GM12878 (cell line): Measurements from ENCODE around the gene SLX4IP. TPM values are rescaled to one million over a fixed set of nuclear protein-coding genes. Genes with fewer than 3 reads are reported as not detected.
A peak's percentile ranks its signal among the peaks of the same experiment; 100 is the strongest.

Experiments used
- ATAC-seq: fragments of 200-7000 bp; cut with Tn5 transposase; 3 replicates; pipeline ENCODE4 v1.9.1; 2020; ENCODE audit warnings: mild to moderate bottlenecking, moderate library complexity
- BruUV-seq: library from RNA; stranded (reverse); fragments of 400-500 nt; replicated peaks from 2 replicates; lab custom pipeline; 2021; lab: Mats Ljungman, UMichigan
- CTCF ChIA-PET: fragments of 300-600 bp; sonication (Branson Sonifier 250); formaldehyde crosslinking; extraction: SDS; loops from one replicate; lab custom pipeline; 2021; ENCODE audit warnings: inconsistent platforms; lab: Yijun Ruan, JAX
- POLR2A ChIA-PET: fragments of 350-600 bp; formaldehyde crosslinking; extraction: SDS; loops from one replicate; lab custom pipeline; 2021; ENCODE audit warnings: inconsistent platforms; lab: Charles Lee
- RAD21 ChIA-PET: fragments of 300-600 bp; sonication (Branson Sonifier 250); formaldehyde crosslinking; loops from one replicate; lab custom pipeline; 2023; ENCODE audit warnings: antibody characterized with exemption; ENCODE audit not compliant: unreplicated experiment; lab: Charles Lee
- SMC1A ChIA-PET: fragments of 300-600 bp; sonication (Branson Sonifier 250); formaldehyde crosslinking; loops from one replicate; lab custom pipeline; 2023; ENCODE audit not compliant: unreplicated experiment, uncharacterized antibody; lab: Charles Lee
- DNase-seq: peaks from one replicate; pipeline ENCODE4 v3.0.0-alpha.2; 2011; ENCODE audit warnings: low read depth, low spot score
- FAIRE-seq: peaks from 3 replicates; lab custom pipeline; 2011; peaks lifted over from hg19 to GRCh38; lab: Jason Lieb, UNC
- H2AFZ ChIP-seq: 2 replicates; pipeline ENCODE4 v1.6.0; 2011; ENCODE audit warnings: low read depth, low read length, control low read depth; ENCODE audit not compliant: control insufficient read depth
- H3K27ac ChIP-seq: 2 replicates; pipeline ENCODE4 v1.5.1; 2011; ENCODE audit warnings: control low read depth; ENCODE audit not compliant: control insufficient read depth, insufficient read depth
- H3K27me3 ChIP-seq, 2 experiments: replicated peaks in 1 of 2; 2 replicates each; pipeline versions ENCODE4 v1.6.0 to v1.6.1; 2011; ENCODE audit warnings: low read length in 1 of 2; ENCODE audit not compliant: control insufficient read depth in 2 of 2, insufficient read depth in 2 of 2
- H3K36me3 ChIP-seq, 2 experiments: 2 replicates each; pipeline ENCODE4 v1.5.1; 2011; ENCODE audit warnings: low read length in 1 of 2; ENCODE audit not compliant: control insufficient read depth in 2 of 2, insufficient read depth in 2 of 2
- H3K4me1 ChIP-seq: 2 replicates; pipeline ENCODE4 v1.6.1; 2011; ENCODE audit warnings: mild to moderate bottlenecking, low read length, moderate library complexity, mixed read lengths; ENCODE audit not compliant: control insufficient read depth, insufficient read depth
- H3K4me2 ChIP-seq: 2 replicates; pipeline ENCODE4 v1.6.0; 2011; ENCODE audit warnings: control low read depth; ENCODE audit not compliant: control insufficient read depth, insufficient read depth
- H3K4me3 ChIP-seq: fragments of 200-600 bp; sonication (generic); 2 replicates; pipeline ENCODE4 v1.5.1; 2016
- H3K79me2 ChIP-seq: 2 replicates; pipeline ENCODE4 v1.6.0; 2011; ENCODE audit warnings: low read length; ENCODE audit not compliant: control insufficient read depth, insufficient read depth
- H3K9ac ChIP-seq: 2 replicates; pipeline ENCODE4 v1.8.0; 2011; ENCODE audit warnings: low read length, control low read depth, mixed read lengths; ENCODE audit not compliant: control insufficient read depth, insufficient read depth
- H3K9me3 ChIP-seq: replicated peaks from 3 replicates; pipeline ENCODE4 v1.5.1; 2011; ENCODE audit warnings: mild to moderate bottlenecking, low read length; ENCODE audit not compliant: control insufficient read depth, insufficient read depth
- H4K20me1 ChIP-seq: 2 replicates; pipeline ENCODE4 v1.6.0; 2011; ENCODE audit not compliant: control insufficient read depth, insufficient read depth
- BRCA1 ChIP-seq: IDR thresholded peaks from 2 replicates; pipeline ENCODE4 v1.6.1; 2011; ENCODE audit warnings: low read depth, low read length, improper control_type of control experiment
- E4F1 ChIP-seq: fragments of 450-650 bp; IDR thresholded peaks from 2 replicates; pipeline ENCODE4 v1.6.1; 2018; ENCODE audit warnings: borderline replicate concordance, mild to moderate bottlenecking; ENCODE audit not compliant: partially characterized antibody
- IRF4 ChIP-seq: IDR thresholded peaks from 2 replicates; pipeline ENCODE4 v1.6.1; 2011; ENCODE audit warnings: low read depth, low read length
- RCOR1 ChIP-seq: conservative IDR thresholded peaks from 2 replicates; pipeline ENCODE4 v1.6.1; 2012; ENCODE audit warnings: low read depth, low read length, improper control_type of control experiment
- REST ChIP-seq: IDR thresholded peaks from 2 replicates; pipeline ENCODE4 v1.6.1; 2012; ENCODE audit warnings: mild to moderate bottlenecking, low read depth, low read length
- SIN3A ChIP-seq: IDR thresholded peaks from 2 replicates; pipeline ENCODE4 v1.6.1; 2012; ENCODE audit warnings: low read depth, low read length, improper control_type of control experiment
- SPI1 ChIP-seq: IDR thresholded peaks from 2 replicates; pipeline ENCODE4 v1.6.1; 2011; ENCODE audit warnings: low read depth, mild to moderate bottlenecking, low read length, moderate library complexity, borderline replicate concordance; ENCODE audit not compliant: insufficient read depth
- ZBTB11 ChIP-seq: fragments of 450-650 bp; formaldehyde crosslinking; IDR thresholded peaks from 2 replicates; pipeline ENCODE4 v1.5.0; 2022; ENCODE audit warnings: mild to moderate bottlenecking, missing genetic modification characterization
- ZNF24 ChIP-seq: fragments of 450-650 bp; IDR thresholded peaks from 2 replicates; pipeline ENCODE4 v1.6.1; 2017; ENCODE audit warnings: antibody characterized with exemption, mild to moderate bottlenecking
- WGBS: methylation state at CpG from one replicate; pipeline ENCODE4 v1.1.6; 2016; ENCODE audit warnings: low lambda C conversion rate; ENCODE audit not compliant: insufficient replicate concordance, insufficient coverage; ENCODE audit errors: missing lambda C conversion rate; 5-methylcytosine and 5-hydroxymethylcytosine counted together
- in situ Hi-C: fragments of 300-500 bp; cut with MboI; formaldehyde crosslinking; loops from 9 replicates; pipeline ENCODE4 v1.14.3; 2018; ENCODE audit warnings: mixed read lengths
- intact Hi-C: fragments of 100-400 bp; cut with micrococcal nuclease; formaldehyde crosslinking; loops from one replicate; pipeline ENCODE4 v1.14.2; 2022; ENCODE audit not compliant: unreplicated experiment
- polyA plus RNA-seq, 11 experiments: library from polyadenylated mRNA; depleted of rRNA in 4 of 11; unstranded in 6 of 11; stranded (reverse) in 5 of 11; fragments of >200 nt; fragmentation: Nextera tagmentation in 4 of 11; fragmentation: Illumina TruSeq in 1 of 11; extraction: Ambion mirVana in 4 of 11; extraction: Trizol in 1 of 11; gene quantifications; 1 replicate in 1 of 11; 2 replicates in 10 of 11; pipeline versions ENCODE4 v1.2.1 to v1.2.3, GENCODE V29; 2011 to 2016; ENCODE audit warnings: inconsistent platforms in 2 of 11, missing spikeins in 2 of 11, low read depth in 1 of 11
- total RNA-seq, 4 experiments: library from RNA; depleted of rRNA in 3 of 4; stranded (reverse); fragments of >200 nt in 3 of 4; fragmentation: Illumina TruSeq in 1 of 4; extraction: Trizol in 1 of 4; gene quantifications; 2 replicates each; pipeline versions ENCODE4 v1.2.1 to v1.2.3, GENCODE V29; 2013 to 2021
- TF ChIP-seq, protein P1 (sequence below): IDR thresholded peaks from 2 replicates; pipeline ENCODE4 v1.6.1; 2012; ENCODE audit warnings: low read depth, low read length, improper control_type of control experiment

Gene SLX4IP
- total and polyA plus RNA-seq, 10 of the 15 experiments (the other 5 are each of a cell fraction or from before 2014, with no cell fraction given), result 2.2 to 11.0 (median 6.3) TPM

GRCh38 chr20:10553326-10553984 lies 118.3 kb downstream of the SLX4IP start:
- Histone ChIP-seq H3K36me3 (no peaks in the 10 kb centered on the region), H3K79me2 (no peaks in the 10 kb centered on the region; the same call in 1 of the 2 replicates), H3K4me3 (no peak overlapping the region), H3K27ac (no peak overlapping the region), H3K9me3 (no peaks in the 10 kb centered on the region), H4K20me1 (no peaks in the 10 kb centered on the region), H2AFZ (no peak overlapping the region), H3K4me2 (no peak overlapping the region), H3K27me3 (no peaks in the 10 kb centered on the region), H3K4me1 (peaks cover 30% of the 10 kb centered on the region), H3K9ac (no peak overlapping the region)
- ATAC-seq, result peak; percentile 77
- FAIRE-seq, result peak; percentile 56
- CTCF ChIA-PET, result interaction anchor here (0.7 to 3.8 kb wide), 25 partner anchors 8 to 993 kb away, joined by 3 to 27 read pairs (median 5); no protein-coding TSS in a partner anchor
- in situ Hi-C loops, result loop anchor here (5.0 to 10.0 kb wide), 3 partner anchors 651 to 989 kb away; no protein-coding TSS in a partner anchor
- SMC1A ChIA-PET, result interaction anchor here (0.6 to 3.3 kb wide), 24 partner anchors 38 to 992 kb away, joined by 3 to 19 read pairs (median 4); partner anchors contain the start of gene MKKS
- WGBS, result 40% methylated on average over 5 of the region's 5 CpGs
- BruUV-seq, result no TSS peak
- intact Hi-C loops, result loop anchor here (1.0 to 10.0 kb wide), 9 partner anchors 86 to 991 kb away; partner anchors contain the start of genes MKKS and SLX4IP
- POLR2A ChIA-PET, result interaction anchor here (1.6 kb wide), 1 partner anchor 76 kb away, joined by 10 read pairs; no protein-coding TSS in a partner anchor
- DNase-seq, result no peak
- RAD21 ChIA-PET, result interaction anchor here (1.0 to 2.5 kb wide), 18 partner anchors 24 to 993 kb away, joined by 3 to 23 read pairs (median 8); partner anchors contain the start of gene JAG1
- TF ChIP-seq SIN3A (no peak), RCOR1 (no peak), E4F1 (no peak), ZNF24 (no peak), BRCA1 (no peak), REST (no peak), ZBTB11 (CRISPR knock-in tag) (no peak), IRF4 (0 out of 2 replicates have a peak, but pooled peaks have one; percentile 49), SPI1 (no peak)
- TF ChIP-seq, protein P1, sequence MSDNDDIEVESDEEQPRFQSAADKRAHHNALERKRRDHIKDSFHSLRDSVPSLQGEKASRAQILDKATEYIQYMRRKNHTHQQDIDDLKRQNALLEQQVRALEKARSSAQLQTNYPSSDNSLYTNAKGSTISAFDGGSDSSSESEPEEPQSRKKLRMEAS, result no peak
